BJ (cell line): ENCODE results near the gene LRRN2. TPM values are rescaled to one million over a fixed set of nuclear protein-coding genes. Genes with fewer than 3 reads are reported as not detected.

Source experiments
- CTCF ChIA-PET: fragments of 350-600 bp; formaldehyde crosslinking; extraction: SDS; loops from one replicate; lab custom pipeline; 2021; ENCODE audit warnings: antibody characterized with exemption, inconsistent platforms; lab: Yijun Ruan, JAX
- POLR2A ChIA-PET: fragments of 300-600 bp; sonication (Branson Sonifier 250); formaldehyde crosslinking; extraction: SDS; loops from one replicate; lab custom pipeline; 2021; ENCODE audit warnings: antibody characterized with exemption; lab: Charles Lee
- DNase-seq: peaks from one replicate; pipeline ENCODE4 v3.0.0-alpha.2; 2011; ENCODE audit warnings: low read depth
- H3K27me3 ChIP-seq: 2 replicates; pipeline ENCODE4 v1.6.0; 2011; ENCODE audit warnings: low read length; ENCODE audit not compliant: control insufficient read depth, insufficient read depth
- H3K36me3 ChIP-seq: 2 replicates; pipeline ENCODE4 v1.5.1; 2011; ENCODE audit warnings: low read length; ENCODE audit not compliant: control insufficient read depth, insufficient read depth
- H3K4me3 ChIP-seq: 2 replicates; pipeline ENCODE4 v1.5.1; 2011; ENCODE audit warnings: low read depth, mild to moderate bottlenecking, control low read depth, low read length
- CTCF ChIP-seq: IDR thresholded peaks from 2 replicates; pipeline ENCODE4 v1.5.1; 2011; ENCODE audit warnings: low read depth, mild to moderate bottlenecking, control low read depth, inconsistent platforms, low read length, moderate library complexity; ENCODE audit not compliant: insufficient read depth
- polyA plus RNA-seq: library from polyadenylated mRNA; depleted of rRNA; stranded (reverse); fragments of >200 nt; gene quantifications from 2 replicates; pipeline ENCODE4 v1.2.3, GENCODE V29; 2011

LRRN2 gene
- polyA plus RNA-seq, 1 experiment, result not detected

DNA sequence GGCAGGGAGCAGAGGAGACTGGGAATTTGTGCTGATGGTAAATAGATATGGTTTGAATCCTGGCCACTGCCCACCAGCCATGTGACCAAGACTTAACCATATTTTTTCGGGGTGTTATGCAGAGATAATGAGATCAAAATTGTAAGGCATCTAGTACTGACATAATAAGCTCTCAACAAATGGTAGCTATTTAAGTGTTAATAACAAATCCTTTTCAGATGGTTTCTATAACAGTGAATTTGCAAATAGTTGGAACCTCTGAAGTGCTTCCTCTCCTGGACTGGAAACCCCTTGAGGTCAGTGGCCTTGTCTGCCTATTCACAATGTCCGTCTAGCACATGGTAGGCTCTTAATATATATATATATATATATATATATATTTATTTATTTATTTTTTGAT lies 104.7 kb downstream of the LRRN2 start:
- H3K36me3 ChIP-seq, result no peaks in the 10 kb centered on the region
- no peak for TF ChIP-seq CTCF
- POLR2A ChIA-PET, result no interaction called here
- H3K4me3 ChIP-seq, result no peak overlapping the region
- H3K27me3 ChIP-seq, result no peaks in the 10 kb centered on the region
- CTCF ChIA-PET, result interaction anchor here (1.3 kb wide), 1 partner anchor 183 kb away, joined by 3 read pairs; no protein-coding TSS in a partner anchor
- no peak for DNase-seq

DNA sequence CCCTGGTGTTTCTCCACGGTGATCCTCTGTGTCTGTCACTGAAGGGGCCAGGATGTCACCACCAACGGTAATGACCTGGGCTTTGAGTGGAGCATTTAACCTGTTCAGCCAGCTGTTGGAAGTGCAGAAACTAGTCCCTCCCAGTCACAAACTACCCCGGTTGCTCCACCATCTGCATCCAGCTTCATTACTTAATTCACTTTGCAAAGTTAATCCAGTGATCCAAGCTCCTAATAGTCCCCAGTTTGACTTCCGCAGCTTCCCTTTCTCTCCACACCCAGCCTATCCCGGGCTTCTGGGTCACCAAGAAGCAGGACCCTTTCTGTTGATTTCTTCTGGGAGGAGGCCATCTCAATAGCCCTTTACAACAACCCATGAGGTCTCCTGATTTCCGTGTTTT lies 105.9 kb downstream of the LRRN2 start:
- TF ChIP-seq CTCF, result no peak
- Histone ChIP-seq H3K4me3 (no peak overlapping the region), H3K27me3 (no peaks in the 10 kb centered on the region), H3K36me3 (no peaks in the 10 kb centered on the region)
- POLR2A ChIA-PET, result no interaction called here
- CTCF ChIA-PET, result interaction anchor here (1.1 to 1.8 kb wide), 4 partner anchors 10 to 227 kb away, joined by 3 to 9 read pairs (median 6); no protein-coding TSS in a partner anchor
- DNase-seq, result no peak

- CTCF ChIA-PET, result interaction anchor here (1.1 to 1.8 kb wide), 4 partner anchors 11 to 228 kb away, joined by 3 to 9 read pairs (median 6); no protein-coding TSS in a partner anchor
- Histone ChIP-seq H3K36me3 (no peaks in the 10 kb centered on the region), H3K27me3 (no peaks in the 10 kb centered on the region), H3K4me3 (no peak overlapping the region)
- POLR2A ChIA-PET, result no interaction called here
- no peak for DNase-seq
- TF ChIP-seq CTCF, result no peak
Measured at GRCh38 chr1:204578867-204579664, 106.5 kb downstream of the LRRN2 start.

DNA sequence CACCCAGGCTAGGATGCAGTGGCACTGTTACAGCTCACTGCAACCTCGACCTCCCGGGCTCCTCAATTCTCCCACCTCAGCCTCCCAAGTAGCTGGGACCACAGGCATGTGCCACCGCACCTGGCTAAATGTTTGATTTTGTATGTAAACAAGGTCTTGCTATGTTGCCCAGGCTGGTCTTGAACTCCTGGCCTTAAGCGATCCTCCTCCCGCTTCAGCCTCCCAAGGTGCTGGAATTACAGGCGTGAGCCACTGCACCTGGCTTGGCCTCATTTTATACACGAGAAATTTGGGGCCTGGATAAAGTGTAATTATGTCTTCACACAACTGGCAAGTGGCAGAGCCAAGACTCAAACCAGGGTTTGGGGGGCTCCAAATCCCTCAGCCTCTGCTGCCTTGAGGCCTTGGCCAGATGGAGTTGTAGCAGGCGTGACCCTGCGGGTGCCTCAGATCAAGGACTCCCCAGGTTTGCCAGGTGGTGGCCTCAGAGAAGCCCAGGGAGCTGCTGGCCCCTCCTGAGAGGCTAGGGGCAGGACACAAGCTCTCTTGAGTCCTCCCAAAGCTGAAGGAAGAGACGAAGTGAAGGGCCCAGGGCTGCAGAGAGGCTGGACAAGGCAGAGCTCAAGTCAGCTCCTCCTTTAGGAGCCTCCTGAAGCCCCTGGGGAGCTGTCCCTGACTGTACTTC lies 107.6 kb downstream of the LRRN2 start:
- ChIA-PET CTCF (interaction anchor here (1.3 to 1.8 kb wide), 3 partner anchors 12 to 186 kb away, joined by 3 to 9 read pairs (median 5); no protein-coding TSS in a partner anchor), POLR2A (no interaction called here)
- DNase-seq, result no peak
- no peak for TF ChIP-seq CTCF
- Histone ChIP-seq H3K4me3 (no peak overlapping the region), H3K36me3 (no peaks in the 10 kb centered on the region), H3K27me3 (no peaks in the 10 kb centered on the region)

GRCh38 chr1:204576422-204576821 lies 109.1 kb downstream of the LRRN2 start:
- no peak for TF ChIP-seq CTCF
- Histone ChIP-seq H3K36me3 (no peaks in the 10 kb centered on the region), H3K4me3 (no peak overlapping the region), H3K27me3 (no peaks in the 10 kb centered on the region)
- POLR2A ChIA-PET, result no interaction called here
- CTCF ChIA-PET, result interaction anchor here (1.6 to 19.4 kb wide), 2 partner anchors 10 to 232 kb away, joined by 5 to 260 read pairs; no protein-coding TSS in a partner anchor
- DNase-seq, result no peak
